ENCODE measurements around the gene HDAC7.
A peak's percentile ranks its signal among the peaks of the same experiment; 100 is the strongest.
"Not testable (repeated sequence)": the region's sequence is repeated elsewhere in the genome, so short reads cannot be mapped to it uniquely, and the experiment has no call there.

The HDAC7 gene

GRCh38 chr12:47811581-47812484, 7.9 kb downstream of the HDAC7 start:
- no peak for DNase-seq
- Histone ChIP-seq H3K36me3 (no peaks in the 10 kb centered on the region), H3K27me3 (ENCODE audit: insufficient read depth, low read depth, severe bottlenecking) (no peaks in the 10 kb centered on the region), H3K9me3 (ENCODE audit: severe bottlenecking) (no peaks in the 10 kb centered on the region), H3K4me3 (ENCODE audit: low read depth, low read length) (no peak overlapping the region), H3K27ac (no peak overlapping the region)
- TF ChIP-seq CTCF (IDR thresholded peaks at IDR 0.05; ENCODE audit: low read depth, low read length), result no peak

GRCh38 chr12:47811072-47811396, 8.7 kb downstream of the HDAC7 start:
- Histone ChIP-seq H3K27me3 (ENCODE audit: insufficient read depth, low read depth, severe bottlenecking) (no peaks in the 10 kb centered on the region), H3K36me3 (no peaks in the 10 kb centered on the region), H3K27ac (no peak overlapping the region), H3K4me3 (ENCODE audit: low read depth, low read length) (no peak overlapping the region), H3K9me3 (ENCODE audit: severe bottlenecking) (no peaks in the 10 kb centered on the region)
- TF ChIP-seq CTCF (IDR thresholded peaks at IDR 0.05; ENCODE audit: low read depth, low read length), result no peak
- DNase-seq, result no peak

- H3K9me3 ChIP-seq (ENCODE audit: severe bottlenecking); H3K4me3 ChIP-seq (ENCODE audit: low read depth, low read length); H3K27me3 ChIP-seq (ENCODE audit: insufficient read depth, low read depth, severe bottlenecking); H3K36me3 ChIP-seq; H3K27ac ChIP-seq; DNase-seq: not testable (repeated sequence)
These were observed 10.2 kb downstream of the HDAC7 start for GRCh38 chr12:47809518-47809917.

GRCh38 chr12:47808574-47809365, 10.9 kb downstream of the HDAC7 start:
- Histone ChIP-seq H3K9me3 (ENCODE audit: severe bottlenecking) (no peaks in the 10 kb centered on the region), H3K36me3 (no peaks in the 10 kb centered on the region), H3K27ac (no peak overlapping the region), H3K27me3 (ENCODE audit: insufficient read depth, low read depth, severe bottlenecking) (no peaks in the 10 kb centered on the region), H3K4me3 (ENCODE audit: low read depth, low read length) (no peak overlapping the region)
- no peak for DNase-seq
- TF ChIP-seq CTCF (IDR thresholded peaks at IDR 0.05; ENCODE audit: low read depth, low read length), result peak; percentile 31; the same call in 1 of the 2 replicates

GRCh38 chr12:47808050-47808449, 11.7 kb downstream of the HDAC7 start:
- no peak for DNase-seq
- H3K36me3 ChIP-seq, result no peaks in the 10 kb centered on the region
- no peak for TF ChIP-seq CTCF (IDR thresholded peaks at IDR 0.05; ENCODE audit: low read depth, low read length)
- H3K27ac ChIP-seq, result no peak overlapping the region
- H3K4me3 ChIP-seq (ENCODE audit: low read depth, low read length), result no peak overlapping the region
- H3K27me3 ChIP-seq (ENCODE audit: insufficient read depth, low read depth, severe bottlenecking), result no peaks in the 10 kb centered on the region
- no peaks in the 10 kb centered on the region for H3K9me3 ChIP-seq (ENCODE audit: severe bottlenecking)

- Histone ChIP-seq H3K4me3 (ENCODE audit: low read depth, low read length) (no peak overlapping the region), H3K27ac (no peak overlapping the region)
These were observed 12.4 kb downstream of the HDAC7 start for GRCh38 chr12:47807338-47807737.

More at GRCh38 chr12:47807338-47807737, 12.4 kb downstream of the HDAC7 start:
- TF ChIP-seq CTCF (IDR thresholded peaks at IDR 0.05; ENCODE audit: low read depth, low read length), result no peak
- H3K9me3 ChIP-seq (ENCODE audit: severe bottlenecking), result no peaks in the 10 kb centered on the region
- no peak for DNase-seq
- no peaks in the 10 kb centered on the region for H3K27me3 ChIP-seq (ENCODE audit: insufficient read depth, low read depth, severe bottlenecking)
- H3K36me3 ChIP-seq, result no peaks in the 10 kb centered on the region
